GM19240 (cell line): ENCODE measurements around the gene DCTD.
"Not testable (repeated sequence)": the region's sequence is repeated elsewhere in the genome, so short reads cannot be mapped to it uniquely, and the experiment has no call there.

Experiments used
- DNase-seq: peaks from one replicate; pipeline ENCODE4 v3.0.0; 2011; ENCODE audit warnings: low spot score; ENCODE audit not compliant: insufficient read length

Gene DCTD

DNA sequence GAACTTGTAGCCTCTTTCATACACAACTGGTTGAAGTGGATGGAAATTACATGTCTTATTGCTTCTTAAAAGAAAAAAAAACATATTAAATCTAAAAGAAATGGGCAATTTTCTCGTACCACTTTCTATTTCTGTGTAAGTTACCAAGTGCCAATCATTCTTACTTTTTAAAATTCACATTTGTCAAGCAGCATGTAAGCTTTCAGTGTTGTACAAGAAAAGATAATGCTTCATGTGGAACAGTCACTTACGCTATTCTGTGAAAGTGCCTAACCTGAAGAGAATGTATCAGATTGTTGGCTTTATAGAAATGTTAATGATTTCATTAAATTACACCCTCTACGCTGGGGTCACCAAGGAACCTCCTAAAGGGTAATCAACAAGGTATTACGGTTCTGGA is 4.4 kb upstream of the DCTD start:
- DNase-seq = no peak

GRCh38 chr4:182920676-182921075 is 3.5 kb upstream of the DCTD start:
- DNase-seq = no peak

DNA sequence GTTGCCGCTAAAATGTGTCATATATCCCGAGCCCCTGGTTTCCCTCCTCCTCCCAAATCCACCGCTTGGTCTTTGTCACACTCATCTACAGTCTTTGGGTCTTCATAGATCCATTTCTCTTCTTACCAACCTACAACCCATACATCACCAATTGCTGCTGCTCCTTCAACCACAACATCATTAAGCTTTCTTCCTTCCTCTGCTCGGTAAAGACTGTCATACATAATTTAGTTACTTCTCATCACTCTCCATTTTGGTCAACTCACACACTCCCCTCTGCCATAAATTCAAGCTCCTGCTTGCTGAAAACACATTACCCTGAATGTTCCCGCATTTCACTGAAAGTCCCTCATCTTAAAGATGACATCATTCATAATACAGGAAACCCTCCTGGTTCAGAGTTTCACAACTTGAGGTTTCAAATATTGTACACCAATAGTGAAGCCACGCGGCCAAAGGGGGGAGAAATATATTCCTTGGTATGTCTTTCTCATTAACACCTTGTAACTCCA is 1.7 kb upstream of the DCTD start:
- no peak for DNase-seq

GRCh38 chr4:182918044-182918607 is 940 bp upstream of the DCTD start:
- DNase-seq = no peak

GRCh38 chr4:182916483-182917181 is 554 bp downstream of the DCTD start:
- no peak for DNase-seq

GRCh38 chr4:182914357-182914756 is 2.8 kb downstream of the DCTD start:
- DNase-seq = no peak

DNA sequence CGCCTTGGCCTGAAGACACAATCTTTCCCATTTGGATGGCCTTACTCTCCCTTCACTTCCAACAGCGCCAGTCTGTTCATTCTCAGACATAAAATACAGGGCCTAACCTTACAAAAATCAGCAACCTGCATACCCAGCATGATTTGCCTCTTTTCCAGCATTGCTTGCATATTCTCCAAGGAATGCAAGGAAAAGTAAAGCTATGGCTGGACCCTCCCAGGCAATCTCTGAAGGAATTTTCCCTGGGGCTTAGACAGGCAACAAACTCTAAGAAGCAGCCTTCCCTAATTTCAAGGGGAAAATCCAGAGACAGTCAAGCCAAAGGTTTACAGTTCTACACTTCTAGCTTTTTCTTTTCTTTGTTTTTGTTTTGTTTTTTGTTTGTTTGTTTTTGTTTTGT is 3.6 kb downstream of the DCTD start:
- no peak for DNase-seq

- DNase-seq = no peak
Observed at GRCh38 chr4:182913036-182913435, 4.2 kb downstream of the DCTD start.

DNA sequence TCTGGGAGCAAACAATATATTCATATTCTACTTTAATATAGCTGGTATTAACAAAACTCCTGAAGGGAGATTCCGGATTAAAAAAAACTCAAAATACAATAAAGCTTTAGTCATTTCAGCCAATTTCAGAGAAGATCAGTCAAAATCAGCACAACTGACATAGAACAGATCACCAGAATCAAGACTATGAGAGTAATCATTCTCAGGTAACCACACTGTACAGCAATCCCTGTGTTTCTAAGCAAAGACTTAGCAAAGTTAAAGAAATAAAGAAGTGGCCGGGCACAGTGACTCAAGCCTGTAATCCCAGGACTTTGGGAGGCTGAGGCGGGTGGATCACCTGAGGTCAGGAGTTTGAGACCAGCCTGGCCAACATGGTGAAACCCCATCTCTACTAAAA is 9.1 kb downstream of the DCTD start:
- no peak for DNase-seq

DNA sequence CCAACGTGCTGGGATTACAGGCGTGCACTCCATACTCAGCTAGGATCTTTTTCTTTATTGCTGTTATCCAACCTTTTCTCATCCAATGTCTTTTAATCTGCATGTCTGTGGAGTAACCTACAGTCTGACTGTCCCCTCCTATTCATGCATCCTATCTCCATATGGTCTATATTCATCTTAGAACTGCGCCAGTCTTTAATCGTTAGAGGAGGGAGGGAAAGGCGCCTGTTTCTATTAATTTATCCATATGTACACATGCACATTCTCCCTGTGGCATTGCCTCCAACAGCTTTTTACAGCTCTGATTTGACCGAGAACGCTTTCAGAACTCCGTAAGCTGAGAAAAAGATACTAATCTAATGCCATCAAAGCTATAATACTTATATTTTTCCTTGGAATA is 9.8 kb downstream of the DCTD start:
- DNase-seq = no peak

- DNase-seq = no peak
Observed at GRCh38 chr4:182906786-182907185, 10.4 kb downstream of the DCTD start.

- DNase-seq = no peak
Observed at GRCh38 chr4:182905038-182905437, 12.1 kb downstream of the DCTD start.

GRCh38 chr4:182904211-182904761 is 12.9 kb downstream of the DCTD start:
- DNase-seq = no peak

DNA sequence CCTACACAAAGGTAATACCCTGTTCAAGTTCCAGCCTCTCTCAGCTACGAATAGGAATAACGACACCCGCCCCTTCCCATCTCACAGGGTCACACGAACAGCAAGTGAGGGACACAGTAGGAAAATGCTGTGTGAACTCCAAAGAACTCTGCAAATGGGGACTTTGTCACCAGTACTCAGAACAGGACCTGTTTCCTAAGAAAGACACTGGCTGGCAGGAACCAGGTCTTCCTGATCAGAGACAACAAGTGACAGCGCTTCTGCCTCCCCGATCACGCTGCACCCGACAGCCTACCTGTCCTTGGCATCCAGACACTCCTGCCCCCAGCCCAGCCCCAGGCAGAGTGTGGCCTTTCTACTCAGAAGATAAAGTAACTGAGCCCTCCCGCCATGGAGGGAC is 14.2 kb downstream of the DCTD start:
- DNase-seq = no peak

DNA sequence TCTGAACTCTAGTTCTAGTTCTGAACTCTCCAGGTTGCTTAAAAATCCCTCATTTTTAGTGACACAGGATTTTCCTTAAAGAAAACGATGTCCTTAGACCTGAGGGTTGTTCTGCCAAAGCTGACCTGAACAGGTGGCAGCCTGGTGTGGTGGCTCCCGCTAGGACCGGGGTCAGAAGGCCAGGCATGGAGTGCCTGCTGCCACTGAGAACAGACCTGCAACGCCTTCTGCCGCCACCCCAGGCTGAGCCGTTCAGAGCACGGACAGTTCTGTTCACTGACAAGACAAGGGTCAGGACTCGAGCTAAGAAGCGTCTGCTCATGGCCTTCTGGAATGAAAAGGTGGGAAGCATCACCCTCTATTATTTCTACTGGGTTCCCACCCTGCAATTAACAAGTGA is 15.8 kb downstream of the DCTD start:
- DNase-seq = no peak

GRCh38 chr4:182900021-182900420 is 17.2 kb downstream of the DCTD start:
- DNase-seq = not testable (repeated sequence)

- no peak for DNase-seq
Observed at GRCh38 chr4:182898479-182898799, 18.7 kb downstream of the DCTD start.

DNA sequence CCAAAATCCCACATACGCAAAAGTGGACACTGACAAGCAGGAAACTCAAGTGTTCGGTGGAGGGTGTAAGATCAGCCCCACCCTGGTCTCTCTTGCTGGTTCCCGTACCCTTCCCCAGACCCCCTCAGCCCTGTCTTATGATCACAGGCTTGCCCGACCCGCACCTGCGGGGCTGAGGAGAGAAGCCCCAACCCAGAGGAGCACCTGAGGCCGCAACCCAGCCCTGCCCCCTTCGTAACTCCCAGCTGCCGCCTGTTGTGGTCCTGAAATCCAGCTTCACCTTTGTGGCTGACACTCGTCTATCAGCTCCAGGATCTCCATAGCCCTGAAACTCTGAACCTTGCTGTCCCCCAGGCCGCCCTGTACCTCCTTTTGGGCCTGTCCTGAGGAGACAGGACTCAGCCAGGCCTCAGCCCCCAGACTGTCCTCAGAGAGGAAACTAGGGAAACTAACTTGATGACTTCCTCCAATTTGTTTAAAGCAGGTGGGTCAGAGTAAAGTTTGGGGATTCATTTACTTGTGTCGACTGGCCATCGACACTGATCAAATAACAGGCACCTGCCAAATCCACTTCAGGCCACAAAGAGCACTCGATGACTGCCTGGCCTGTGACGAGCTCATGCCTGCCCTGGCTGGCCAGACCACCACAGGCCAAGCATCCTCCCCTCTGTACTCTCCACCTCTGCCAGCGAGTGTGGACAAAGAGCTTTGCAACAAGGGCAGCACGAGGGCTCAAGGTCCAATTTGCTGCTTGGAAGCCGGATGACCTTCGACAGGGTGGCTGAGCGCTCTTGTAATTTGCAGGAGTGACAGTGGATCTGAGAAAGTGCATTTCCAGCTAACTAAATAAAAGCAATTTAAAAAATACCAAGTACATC is 19.3 kb downstream of the DCTD start:
- DNase-seq = no peak

DNA sequence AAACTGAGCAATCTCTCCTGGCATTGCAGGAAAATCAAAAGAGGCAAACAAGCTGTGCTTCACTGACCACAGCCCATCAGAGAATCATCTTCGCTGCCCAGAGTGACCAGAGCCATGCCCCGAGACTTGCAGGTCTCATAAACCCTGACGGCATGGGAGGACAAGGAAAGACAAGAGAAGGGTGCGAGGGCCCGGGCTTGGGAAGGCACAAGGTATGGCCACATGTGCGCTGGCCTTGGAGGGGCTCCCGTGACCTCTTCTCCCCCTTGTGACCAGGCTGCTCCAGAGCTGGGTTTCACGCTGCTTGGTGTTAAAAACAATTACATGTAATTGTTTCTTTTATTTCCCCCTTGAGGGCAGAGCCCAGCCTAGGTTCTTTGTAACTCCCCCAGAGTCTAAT is 20.8 kb downstream of the DCTD start:
- no peak for DNase-seq

- no peak for DNase-seq
Observed at GRCh38 chr4:182895791-182896292, 21.3 kb downstream of the DCTD start.

GRCh38 chr4:182894681-182895275 is 22.4 kb downstream of the DCTD start:
- no peak for DNase-seq
